Umbilical cord (tissue), 2 donors: ENCODE measurements around the gene F9. TPM values are rescaled to one million over a fixed set of nuclear protein-coding genes. Genes with fewer than 3 reads are reported as not detected.
"Not testable (repeated sequence)": the region's sequence is repeated elsewhere in the genome, so short reads cannot be mapped to it uniquely, and the experiment has no call there.

Source experiments
- DNase-seq: peaks from one replicate; pipeline ENCODE4 v3.0.0-alpha.2; 2015; ENCODE audit warnings: low spot score
- total RNA-seq: library from RNA; depleted of rRNA; stranded (reverse); fragments of >200 nt; gene quantifications from one replicate; pipeline ENCODE4 v1.2.3, GENCODE V29; 2014; ENCODE audit warnings: low replicate concordance; ENCODE audit not compliant: insufficient read depth

F9 gene
- 2.2 TPM for total RNA-seq

- DNase-seq = no peak
Observed at GRCh38 chrX:139530550-139530949, at the start of gene F9. TSS of gene F9 (plus strand) at chrX:139530739. CDS start at chrX:139530765, 26 bp downstream.

- DNase-seq = no peak
Observed at GRCh38 chrX:139483699-139484098, 46.8 kb upstream of the F9 start.

DNA sequence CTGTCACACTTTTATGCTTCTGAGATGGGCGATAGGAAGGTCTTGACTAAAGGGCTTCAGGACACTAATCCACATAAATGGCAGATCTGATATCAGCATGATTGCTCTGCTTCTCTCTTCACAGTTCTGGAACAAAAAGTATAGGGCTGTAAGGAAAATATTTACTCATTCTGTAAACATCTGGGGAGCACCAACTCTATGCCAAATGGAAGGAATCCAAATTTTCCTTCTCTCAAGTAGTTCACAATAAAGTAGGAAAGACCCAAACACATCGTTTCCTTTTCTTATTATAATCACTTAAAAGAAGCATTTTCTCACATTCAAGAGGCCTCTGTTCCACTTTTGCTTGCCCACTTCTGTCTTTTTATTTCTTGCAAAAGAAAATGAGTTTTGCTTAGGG, 45.9 kb upstream of the F9 start:
- no peak for DNase-seq

DNA sequence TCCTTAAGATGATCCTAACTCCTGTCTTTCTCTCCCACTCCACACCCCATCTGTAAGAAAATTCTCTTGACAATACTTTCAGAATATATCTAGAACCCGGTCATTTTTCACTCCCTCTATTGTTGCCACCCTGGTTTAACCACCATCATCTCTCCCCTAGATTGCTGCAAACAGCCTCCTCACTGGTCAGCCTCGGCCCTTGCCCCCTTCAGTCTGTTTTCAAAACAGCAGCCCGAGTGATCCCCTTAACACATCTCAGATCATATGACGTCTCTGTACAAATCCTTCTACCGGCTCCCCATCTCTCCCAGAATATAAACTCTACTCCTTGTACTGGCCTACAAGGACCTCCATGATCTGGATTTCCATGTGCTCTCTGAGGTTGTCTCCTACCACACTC, 35.2 kb upstream of the F9 start:
- DNase-seq = no peak

DNA sequence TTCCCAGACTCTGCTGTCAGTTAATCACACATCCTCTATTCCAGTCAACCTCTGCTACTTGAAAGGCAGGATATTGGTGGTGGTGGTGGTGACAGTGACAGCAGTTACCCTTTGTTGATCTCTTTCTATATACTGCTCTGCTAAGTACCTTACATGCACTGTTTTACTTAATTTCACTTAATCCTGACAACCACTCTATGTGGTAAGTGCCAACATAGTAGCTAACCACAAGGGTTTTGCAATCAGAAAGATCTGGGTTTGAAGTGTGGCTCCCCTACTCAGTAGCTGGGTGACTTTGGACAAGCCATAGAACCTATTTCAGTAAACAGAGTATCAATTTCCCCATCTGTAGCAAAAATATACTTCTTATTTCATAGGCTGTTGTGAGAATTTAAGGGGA, 24.2 kb upstream of the F9 start:
- DNase-seq = no peak

- DNase-seq = no peak
Observed at GRCh38 chrX:139508099-139508498, 22.4 kb upstream of the F9 start.

GRCh38 chrX:139518475-139518874, 12.1 kb upstream of the F9 start:
- DNase-seq = no peak

GRCh38 chrX:139528829-139529228, 1.7 kb upstream of the F9 start:
- DNase-seq = not testable (repeated sequence)

- no peak for DNase-seq
Observed at GRCh38 chrX:139532834-139533233, 2.3 kb downstream of the F9 start.

- no peak for DNase-seq
Observed at GRCh38 chrX:139533444-139533843, 2.9 kb downstream of the F9 start.

GRCh38 chrX:139538907-139539790, 8.6 kb downstream of the F9 start:
- DNase-seq = no peak

DNA sequence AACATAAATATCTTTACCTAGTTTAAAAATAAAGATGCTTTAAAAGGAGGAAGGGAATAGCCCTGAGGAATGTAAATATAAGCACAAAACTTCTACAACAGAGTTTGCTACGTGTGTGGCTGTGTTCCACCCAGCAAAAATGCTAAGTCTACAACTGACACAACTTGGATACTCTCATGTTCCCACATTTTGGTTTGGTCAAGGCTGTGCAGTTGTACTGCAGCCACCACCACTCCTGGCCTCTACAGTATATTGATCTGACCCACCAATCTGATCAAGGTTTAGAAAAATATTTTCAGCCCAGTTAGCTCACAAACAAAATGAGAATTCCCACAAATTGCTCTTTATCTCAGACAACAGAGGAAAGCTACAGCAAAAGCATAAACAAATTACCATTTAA, 12.1 kb downstream of the F9 start:
- DNase-seq = no peak

- no peak for DNase-seq
Observed at GRCh38 chrX:139543920-139544319, 13.4 kb downstream of the F9 start.

GRCh38 chrX:139544591-139544990, 14.1 kb downstream of the F9 start:
- no peak for DNase-seq

- DNase-seq = no peak
Observed at GRCh38 chrX:139554376-139554775, 23.8 kb downstream of the F9 start.

DNA sequence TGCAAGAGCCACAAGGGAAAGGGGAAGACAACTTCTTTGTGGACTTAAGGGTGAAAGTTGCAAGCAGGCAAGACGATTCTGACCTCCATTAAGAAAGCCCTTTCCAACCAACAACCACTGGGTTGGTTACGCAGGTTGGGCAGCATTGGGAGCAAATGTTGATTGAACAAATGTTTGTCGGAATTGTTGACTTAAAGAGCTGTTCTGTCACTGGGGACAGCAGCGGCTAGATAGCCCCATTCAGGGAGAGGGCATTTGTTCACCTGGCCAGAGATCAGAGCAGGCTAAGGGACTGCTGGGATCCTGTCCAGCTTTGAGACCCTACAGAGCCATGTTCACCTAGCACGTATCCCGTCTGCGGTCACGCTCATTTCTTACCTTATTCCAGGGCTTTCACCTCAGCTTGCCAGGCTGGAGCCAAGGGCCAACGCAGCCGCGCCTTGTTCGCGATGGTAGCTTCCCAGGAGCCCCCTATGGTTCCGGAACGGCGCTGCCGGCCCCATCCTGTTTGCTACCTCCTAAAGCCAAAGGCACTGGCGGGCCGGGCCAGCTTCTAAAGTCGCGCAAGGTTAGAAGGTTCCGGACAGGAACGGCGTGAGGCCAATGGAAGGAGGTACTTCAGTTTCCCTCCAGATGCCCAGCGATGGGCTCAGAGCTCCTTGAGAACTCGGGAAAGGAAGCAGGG, 24.6 kb downstream of the F9 start:
- DNase-seq = no peak

DNA sequence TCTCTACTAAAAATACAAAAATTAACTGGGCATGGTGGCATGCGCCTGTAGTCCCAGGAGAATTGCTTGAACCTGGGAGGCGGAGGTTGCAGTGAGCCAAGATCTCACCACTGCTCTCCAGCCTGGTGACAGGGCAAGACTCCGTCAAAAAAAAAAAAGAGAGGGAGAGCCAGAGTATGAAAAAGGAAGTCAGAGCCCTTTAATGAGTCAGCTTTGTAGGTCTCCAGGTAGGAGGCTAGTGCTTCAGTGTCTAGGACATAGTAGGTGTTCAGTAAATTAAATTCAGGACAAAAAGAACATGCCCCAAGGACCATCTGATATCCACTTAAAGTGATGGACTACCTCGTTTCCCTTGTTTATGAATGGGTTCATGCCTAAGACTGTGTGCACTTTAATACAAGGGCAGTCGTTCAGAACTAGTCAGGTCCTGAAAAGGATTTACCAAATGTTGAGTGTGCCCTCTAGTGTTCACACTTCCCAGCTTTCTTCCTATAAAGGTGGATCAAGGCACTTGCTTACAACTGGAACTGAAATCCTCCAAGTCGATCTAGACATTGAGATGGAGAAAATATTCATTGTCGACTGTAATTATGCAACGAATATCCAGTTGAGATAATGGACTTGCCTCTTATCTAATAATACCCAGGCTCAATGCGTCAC, 29.0 kb downstream of the F9 start:
- DNase-seq = peak; percentile 47

DNA sequence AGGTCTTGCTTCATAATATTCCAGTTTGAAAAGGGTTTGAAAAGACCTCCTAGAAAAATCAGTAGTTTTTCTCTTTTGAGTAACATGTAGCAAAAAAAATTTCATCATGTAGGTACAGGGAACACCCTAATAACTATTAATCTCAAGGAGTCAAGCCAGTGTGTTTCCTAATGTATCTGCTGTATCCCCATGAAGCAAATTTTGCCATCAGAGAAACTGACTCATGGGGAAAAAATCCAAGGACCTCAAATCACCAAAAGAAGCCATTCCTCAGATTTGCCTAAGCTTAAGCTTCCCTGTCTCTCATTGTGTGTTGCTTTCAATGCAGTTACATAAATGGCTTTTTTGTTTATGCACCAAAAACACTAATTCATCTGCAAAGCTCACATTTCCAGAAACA, 29.7 kb downstream of the F9 start:
- DNase-seq = peak; percentile 0

DNA sequence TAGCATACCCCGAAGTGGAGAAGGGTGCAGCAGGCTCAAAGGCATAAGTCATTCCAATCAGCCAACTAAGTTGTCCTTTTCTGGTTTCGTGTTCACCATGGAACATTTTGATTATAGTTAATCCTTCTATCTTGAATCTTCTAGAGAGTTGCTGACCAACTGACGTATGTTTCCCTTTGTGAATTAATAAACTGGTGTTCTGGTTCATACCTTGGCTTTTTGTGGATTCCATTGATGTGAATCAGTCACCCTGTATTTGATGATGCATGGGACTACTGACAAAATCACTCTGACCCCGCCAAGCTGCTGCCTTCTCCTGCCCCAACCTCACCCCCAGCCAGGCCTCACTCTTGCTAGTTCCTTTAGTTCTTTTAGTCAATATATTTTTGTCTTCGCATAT, 32.7 kb downstream of the F9 start:
- no peak for DNase-seq

DNA sequence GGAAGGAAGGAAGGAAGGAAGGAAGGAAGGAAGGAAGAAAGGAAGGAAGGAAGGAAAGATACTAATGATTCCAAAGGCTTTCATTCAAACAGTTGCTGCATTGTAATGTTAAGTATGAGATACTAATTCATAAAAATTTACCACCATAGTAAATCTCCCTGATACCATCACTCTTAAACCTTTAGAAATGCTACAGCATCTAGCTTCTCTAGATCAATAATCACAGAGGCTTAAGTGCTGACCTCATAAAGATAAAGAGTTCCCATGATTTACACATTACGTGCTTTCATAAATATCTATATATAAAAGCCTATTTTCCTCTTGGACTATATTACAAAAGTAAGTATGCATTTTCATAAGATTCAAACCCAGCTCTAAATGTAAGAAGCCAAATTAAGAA, 36.4 kb downstream of the F9 start:
- DNase-seq = no peak

DNA sequence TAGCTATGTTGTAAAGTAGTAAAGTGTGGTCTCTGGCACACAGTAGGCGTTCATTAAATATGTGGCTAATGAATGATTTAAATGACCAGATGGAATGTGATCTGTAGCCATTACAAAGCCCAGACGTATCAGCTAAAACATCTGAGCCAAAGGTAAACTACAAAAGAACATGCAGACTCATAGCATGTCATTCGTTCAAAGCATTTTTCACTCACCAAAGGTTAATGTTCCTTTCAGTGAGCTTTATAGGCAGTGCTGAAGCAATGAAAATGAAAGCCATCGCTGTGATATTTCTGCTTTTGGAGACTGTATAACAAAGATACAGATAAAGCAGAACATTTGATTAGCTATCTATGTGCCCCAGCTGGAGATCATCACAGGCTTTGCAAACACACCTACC, 50.5 kb downstream of the F9 start:
- no peak for DNase-seq

DNA sequence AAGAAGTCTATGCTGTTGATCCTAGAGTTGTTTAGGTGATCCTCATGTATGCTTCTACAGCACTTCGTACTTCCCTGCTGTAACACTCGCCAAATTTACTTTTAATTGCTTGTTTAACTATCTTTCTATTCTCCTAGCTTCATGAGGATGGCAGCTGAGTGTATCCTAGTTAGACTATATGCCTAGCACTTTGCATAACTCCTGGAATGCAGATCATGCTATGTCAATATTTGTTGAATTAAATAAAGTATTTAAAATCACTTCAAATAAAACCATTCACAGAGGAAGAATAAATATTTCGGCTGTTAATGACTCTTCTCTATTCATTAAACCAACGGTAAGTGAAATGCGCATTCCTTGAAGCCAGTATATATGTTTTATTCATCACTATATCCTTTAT, 55.1 kb downstream of the F9 start:
- no peak for DNase-seq

DNA sequence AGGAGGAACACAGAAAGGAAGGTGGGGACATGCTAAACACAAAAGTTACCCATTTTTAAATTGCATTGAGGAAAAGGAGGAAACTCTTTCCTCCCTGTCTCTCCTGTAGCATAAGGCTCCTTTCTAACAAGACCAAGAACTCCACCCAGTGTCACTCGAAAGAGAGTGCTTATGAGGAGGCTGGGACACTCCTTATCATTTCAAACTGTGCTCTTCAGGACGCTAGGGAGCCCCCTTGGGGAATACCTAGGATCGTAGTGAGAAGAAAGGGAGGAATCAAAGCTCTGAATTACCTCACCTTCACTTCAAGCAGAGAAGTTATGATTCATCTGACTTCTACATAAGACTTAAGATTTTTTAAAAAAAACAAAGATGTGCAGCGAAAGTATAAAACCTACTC, 65.5 kb downstream of the F9 start:
- DNase-seq = no peak
